GM19239 (cell line): ENCODE measurements around the gene VPS26C.
"Not testable (repeated sequence)": the region's sequence is repeated elsewhere in the genome, so short reads cannot be mapped to it uniquely, and the experiment has no call there.

Source experiments
- DNase-seq: peaks from one replicate; pipeline ENCODE4 v3.0.0; 2011; ENCODE audit warnings: low spot score; ENCODE audit not compliant: insufficient read length
- FAIRE-seq: peaks from 2 replicates; lab custom pipeline; 2011; peaks lifted over from hg19 to GRCh38; lab: Jason Lieb, UNC

The VPS26C gene

DNA sequence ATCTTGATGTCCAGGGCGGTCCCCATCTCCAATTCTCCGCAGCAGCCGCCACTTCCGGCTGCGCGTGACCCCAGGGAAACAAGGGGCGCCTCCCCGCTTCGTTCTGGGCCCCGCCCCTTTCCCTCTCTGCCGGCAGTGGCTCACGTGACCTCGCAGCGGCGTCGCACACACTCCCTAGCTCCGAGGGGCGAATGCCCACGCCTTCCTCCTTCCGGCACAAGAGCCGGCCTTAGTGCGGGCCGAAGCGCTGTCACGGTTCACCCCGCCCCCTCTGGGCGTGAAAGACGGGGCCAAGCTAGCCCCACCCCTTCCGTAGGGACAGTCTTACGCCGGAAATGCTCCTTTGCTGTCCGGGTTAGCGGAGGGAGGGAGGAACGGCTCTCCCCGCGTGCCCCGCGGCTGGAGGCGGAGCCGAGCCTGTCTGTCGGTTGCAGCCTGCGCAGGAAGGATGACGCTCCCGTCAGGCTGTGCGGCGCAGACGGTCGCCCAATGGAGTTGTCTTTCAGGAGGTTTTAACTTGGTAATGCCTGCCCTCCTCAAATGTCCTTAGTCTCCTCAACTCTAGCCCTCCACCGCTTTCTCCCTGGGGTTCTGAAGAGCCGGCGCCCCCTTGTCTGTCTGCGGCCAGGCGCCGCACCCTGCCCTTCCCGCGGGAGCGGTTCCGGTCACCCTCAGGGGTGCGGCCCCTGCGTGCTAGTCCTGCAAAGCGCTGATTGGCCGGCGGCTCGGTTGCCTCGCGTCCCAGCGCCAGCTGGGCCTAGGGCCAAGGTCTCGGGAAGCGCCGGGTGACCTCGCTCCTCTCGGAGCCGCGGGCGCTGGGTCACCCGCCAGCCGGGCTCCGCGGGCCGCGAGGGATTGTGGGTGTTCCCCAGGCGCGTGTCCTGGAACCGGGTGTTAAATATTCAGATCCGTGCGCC is at the start of gene VPS26C:
TSS of gene VPS26C (minus strand) at position 66 of the 917 bp plus-strand sequence. CDS start at position 26, 40 bp downstream.
- FAIRE-seq: peak; percentile 99
- DNase-seq: peak; percentile 75

DNA sequence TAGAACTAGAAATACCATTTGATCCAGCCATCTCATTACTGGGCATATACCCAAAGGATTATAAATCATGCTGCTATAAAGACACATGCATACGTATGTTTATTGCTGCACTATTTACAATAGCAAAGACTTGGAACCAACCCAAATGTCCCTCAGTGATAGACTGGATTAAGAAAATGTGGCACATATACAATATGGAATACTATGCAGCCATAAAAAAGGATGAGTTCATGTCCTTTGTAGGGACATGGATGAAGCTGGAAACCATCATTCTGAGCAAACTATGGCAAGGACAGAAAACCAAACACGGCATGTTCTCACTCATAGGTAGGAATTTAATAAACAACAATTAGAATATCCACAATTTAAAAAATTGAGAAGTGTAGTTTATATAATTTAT is 48.9 kb upstream of the VPS26C start:
- FAIRE-seq, DNase-seq: not testable (repeated sequence)

GRCh38 chr21:37300114-37300751 is 33.1 kb upstream of the VPS26C start:
- FAIRE-seq: no peak

GRCh38 chr21:37297364-37297763 is 30.2 kb upstream of the VPS26C start:
- no peak for FAIRE-seq
- DNase-seq: no peak

More at GRCh38 chr21:37300114-37300751, 33.1 kb upstream of the VPS26C start:
- DNase-seq: no peak

DNA sequence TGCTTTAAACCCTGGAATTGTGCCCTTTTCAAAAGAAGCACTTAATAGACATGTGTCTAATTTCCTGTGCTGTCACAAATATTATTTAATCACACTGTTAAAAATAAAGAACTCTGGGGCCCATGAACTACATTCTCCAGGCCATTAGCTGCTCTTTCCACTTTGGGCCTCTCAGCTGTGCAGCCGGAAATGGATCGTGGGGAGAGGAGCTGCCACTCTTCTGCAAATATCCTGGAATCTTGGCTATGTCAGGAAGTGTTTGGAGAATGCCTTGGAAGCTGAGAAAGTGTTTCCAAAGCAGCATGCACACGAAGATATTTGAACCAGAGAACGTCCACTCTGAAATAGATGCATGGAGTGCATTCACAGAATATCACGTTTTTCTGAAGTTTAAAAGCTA is 27.5 kb upstream of the VPS26C start:
- DNase-seq: no peak
- no peak for FAIRE-seq

DNA sequence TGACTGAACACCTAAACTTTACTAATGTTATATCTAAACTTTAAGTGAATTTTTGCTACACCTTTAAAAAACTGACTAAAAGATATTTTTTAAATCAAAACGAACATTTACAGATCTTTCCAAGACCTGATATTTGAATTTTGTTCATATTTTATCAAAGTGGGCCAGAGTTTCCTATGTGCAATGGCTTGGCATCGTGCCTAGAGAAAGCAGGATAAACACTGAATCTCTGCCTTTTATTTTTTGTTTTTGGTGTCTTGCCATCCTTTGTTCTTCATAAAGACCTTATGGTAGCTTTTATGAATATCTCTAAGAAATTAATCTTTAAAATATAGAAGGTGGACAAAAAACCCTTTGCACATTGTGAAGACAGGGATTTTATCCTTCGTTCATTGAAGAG is 25.8 kb upstream of the VPS26C start:
- FAIRE-seq (no peak), DNase-seq (no peak)

DNA sequence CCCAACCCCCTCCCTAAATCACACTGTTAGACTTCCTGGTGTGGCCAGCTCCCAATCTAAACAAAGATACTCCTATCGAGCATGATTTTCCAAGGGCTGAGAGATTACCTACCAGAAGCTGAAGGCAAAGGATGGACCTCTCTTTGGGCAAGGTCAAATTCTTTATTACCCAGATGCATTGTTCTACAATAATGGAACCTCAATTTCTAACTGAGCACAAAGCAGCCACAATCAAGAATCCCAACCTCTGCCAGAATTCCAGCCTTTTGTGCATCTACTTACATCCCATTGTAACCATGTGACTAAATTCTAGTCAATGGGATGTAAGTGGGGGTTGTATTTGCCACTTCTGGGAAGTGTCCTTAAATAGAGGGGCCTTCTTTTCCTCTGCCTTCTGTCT is 24.9 kb upstream of the VPS26C start:
- FAIRE-seq (no peak), DNase-seq (no peak)

GRCh38 chr21:37283191-37283710 is 16.1 kb upstream of the VPS26C start:
- FAIRE-seq: not testable (repeated sequence)

GRCh38 chr21:37282602-37283001 is 15.5 kb upstream of the VPS26C start:
- not testable (repeated sequence) for DNase-seq, FAIRE-seq

More at GRCh38 chr21:37283191-37283710, 16.1 kb upstream of the VPS26C start:
- not testable (repeated sequence) for DNase-seq

DNA sequence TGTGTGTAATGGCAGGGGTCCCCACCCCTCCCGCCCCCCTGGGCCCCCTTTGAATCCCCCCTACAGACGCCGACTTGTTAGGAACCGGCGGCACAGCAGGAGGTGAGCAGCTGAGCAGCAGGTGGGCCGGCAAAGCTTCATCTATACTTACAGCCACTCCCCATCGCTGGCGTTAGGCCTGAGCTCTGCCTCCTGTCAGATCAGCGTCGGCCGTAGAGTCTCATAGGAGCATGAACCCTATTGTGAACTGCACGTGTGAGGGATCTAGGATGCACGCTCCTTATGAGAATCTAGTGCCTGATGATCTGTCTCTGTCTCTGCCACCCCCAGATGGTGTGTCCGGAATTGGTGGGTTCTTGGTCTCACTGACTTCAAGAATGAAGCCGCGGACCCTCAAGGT is 14.9 kb upstream of the VPS26C start:
- no peak for DNase-seq
- FAIRE-seq: no peak

DNA sequence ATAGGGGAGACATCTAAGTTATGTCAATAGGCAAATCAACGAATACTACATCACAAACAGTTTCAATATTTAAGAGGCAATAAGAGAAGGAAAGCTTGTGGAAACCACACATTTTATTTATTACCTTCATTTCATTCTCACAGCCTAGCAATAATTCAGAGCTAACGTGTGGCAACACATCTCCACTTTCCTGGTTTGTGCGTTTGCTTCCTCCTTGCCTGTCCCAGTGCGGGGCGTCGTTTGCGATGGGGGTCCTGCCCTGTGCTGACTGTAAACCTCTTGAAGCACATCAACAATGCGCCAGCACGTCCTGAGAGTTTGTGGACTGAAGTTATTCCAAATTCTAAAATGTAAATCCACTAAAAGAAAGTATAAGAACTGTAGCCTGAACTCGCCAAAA is 14.4 kb upstream of the VPS26C start:
- no peak for DNase-seq

DNA sequence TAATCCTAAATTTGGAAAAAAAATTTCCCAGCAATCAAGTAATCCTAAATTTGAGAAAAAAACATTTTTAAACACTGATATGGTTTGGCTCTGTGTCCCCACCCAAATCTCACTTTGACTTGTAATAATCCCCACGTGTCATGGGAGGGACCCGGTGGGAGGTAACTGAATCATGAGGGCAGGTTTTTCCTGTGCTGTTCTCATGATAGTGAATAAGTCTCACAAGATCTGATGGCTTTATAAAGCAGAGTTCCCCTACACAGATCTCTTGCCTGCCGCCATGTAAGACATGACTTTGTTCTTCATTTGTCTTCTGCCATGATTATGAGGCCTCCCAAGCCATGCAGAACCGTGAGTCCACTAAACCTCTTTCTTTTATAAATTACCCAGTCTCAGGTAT is 12.1 kb upstream of the VPS26C start:
- FAIRE-seq: not testable (repeated sequence)

More for the DNA sequence above, 14.4 kb upstream of the VPS26C start:
- no peak for FAIRE-seq

DNA sequence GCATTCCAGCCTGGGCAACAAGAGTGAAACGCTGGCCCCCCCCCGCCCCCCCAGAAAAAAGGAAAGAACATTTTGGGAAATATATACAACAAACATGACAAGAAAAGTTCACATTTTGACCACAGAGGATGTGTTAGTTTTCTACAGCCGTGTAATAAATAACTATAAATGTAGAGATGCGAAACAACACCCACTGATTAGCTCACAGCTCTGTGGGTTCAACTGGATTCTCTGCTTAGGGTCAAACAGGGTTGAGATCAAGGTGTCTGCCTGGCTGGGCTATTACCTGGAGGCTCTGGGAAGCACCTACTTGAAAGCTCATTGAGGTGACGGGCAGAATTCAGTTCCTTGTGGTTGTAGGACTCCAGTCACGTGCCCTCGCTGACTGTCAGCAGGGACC is 11.1 kb upstream of the VPS26C start:
- no peak for DNase-seq
- no peak for FAIRE-seq

More for the DNA sequence above, 12.1 kb upstream of the VPS26C start:
- not testable (repeated sequence) for DNase-seq

DNA sequence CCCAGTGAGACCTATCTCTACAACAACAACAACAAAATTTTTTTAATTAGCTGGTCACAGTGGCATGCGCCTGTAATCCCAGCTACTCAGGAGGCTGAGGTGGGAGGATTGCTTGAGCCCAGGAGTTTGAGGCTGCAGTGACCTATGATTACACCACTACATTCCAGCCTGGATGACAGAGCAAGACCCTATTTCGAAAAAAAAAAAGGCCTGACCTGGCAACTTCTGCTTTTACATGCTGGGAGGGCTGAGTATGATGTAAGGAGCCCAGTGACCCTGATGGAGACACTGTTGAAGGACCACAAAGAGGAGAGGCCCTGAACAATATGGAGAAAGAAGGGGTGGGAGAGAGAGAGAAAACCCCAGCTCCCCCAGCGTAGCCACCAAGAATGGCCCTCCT is 9.2 kb upstream of the VPS26C start:
- no peak for DNase-seq
- FAIRE-seq: no peak

DNA sequence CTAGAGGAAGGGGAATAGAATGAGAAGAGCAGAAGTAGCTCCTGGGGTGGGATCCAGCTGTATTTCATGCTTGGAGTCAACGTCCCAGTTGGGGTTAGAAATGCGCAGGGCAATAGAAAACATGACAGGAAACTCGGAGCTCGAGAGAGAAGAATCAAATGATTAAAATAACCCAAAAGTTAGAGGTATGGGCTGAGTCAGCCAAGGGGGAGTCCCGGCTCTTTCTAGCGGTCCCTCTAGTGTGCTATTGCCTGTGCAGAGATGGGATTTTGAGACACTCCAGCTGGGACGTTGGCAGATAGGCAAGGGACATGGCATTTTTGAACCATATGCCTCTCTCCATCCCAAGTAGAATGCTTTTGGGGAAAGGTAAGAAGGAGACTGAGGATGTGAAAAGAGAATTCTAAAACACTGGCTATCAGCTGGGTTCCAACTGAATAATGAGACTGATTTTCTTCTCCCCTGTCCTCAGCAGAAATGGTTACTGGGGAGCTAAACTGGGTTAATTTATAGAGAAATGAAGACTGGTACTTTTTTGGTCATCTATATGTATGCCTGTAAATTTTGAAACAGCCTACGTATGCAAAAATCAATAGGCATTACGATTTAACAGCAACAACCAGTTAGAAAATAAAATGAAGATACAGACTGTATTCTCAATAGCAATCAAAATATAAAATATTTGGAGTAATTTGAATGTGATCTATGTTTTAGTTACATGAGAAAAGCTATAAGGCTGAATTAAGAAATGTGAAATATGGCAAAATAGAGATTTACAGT is 7.0 kb upstream of the VPS26C start:
- FAIRE-seq (peak; percentile 37), DNase-seq (no peak)

- DNase-seq (no peak), FAIRE-seq (no peak)
Observed at GRCh38 chr21:37273440-37273839, 6.3 kb upstream of the VPS26C start.

GRCh38 chr21:37272897-37273296 is 5.8 kb upstream of the VPS26C start:
- DNase-seq: no peak
- FAIRE-seq: no peak

- DNase-seq (no peak), FAIRE-seq (no peak)
Observed at GRCh38 chr21:37270576-37271365, 3.6 kb upstream of the VPS26C start.

DNA sequence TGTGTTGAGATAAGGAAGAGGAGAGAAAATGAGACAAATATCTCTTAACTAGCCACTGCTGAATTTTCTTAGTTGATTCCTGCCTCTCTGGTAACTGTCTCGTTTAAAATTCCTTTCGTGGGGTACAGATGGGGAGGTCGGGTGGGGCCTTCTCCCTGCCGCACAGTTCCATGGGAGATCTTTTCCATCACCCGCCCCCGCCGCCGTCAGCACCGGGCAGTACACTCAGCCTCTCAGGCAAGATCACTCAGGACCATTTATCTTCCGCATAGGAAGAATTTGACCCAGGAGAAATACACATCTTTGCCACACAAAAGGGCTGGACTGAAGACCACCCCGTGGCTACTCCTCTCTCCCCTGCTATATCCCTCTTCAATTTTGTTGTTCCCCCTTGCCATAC is 2.3 kb upstream of the VPS26C start:
- FAIRE-seq: no peak
- DNase-seq: no peak

- peak; percentile 56 for FAIRE-seq
- DNase-seq: no peak
Observed at GRCh38 chr21:37268186-37268503, 1.0 kb upstream of the VPS26C start.
